WERI-Rb-1 (cell line): ENCODE results near the gene IL1RAPL1.

ENCODE experiments used
- DNase-seq: peaks from one replicate; pipeline ENCODE4 v3.0.0-alpha.2; 2020
- H3K27ac ChIP-seq: fragments of 250-450 bp; sonication (Bioruptor Pico); 2 replicates; pipeline ENCODE4 v1.5.1; 2020; ENCODE audit warnings: mild to moderate bottlenecking, moderate library complexity
- H3K27me3 ChIP-seq: fragments of 250-450 bp; sonication (Bioruptor Pico); 2 replicates; pipeline ENCODE4 v1.5.1; 2021; ENCODE audit warnings: mild to moderate bottlenecking, low read depth, moderate library complexity; ENCODE audit not compliant: insufficient read depth, severe bottlenecking
- H3K36me3 ChIP-seq: fragments of 250-450 bp; sonication (Bioruptor Pico); 2 replicates; pipeline ENCODE4 v1.5.1; 2020; ENCODE audit warnings: mild to moderate bottlenecking, moderate library complexity
- H3K4me3 ChIP-seq: 2 replicates; pipeline ENCODE4 v1.5.1; 2011; ENCODE audit warnings: low read depth, mild to moderate bottlenecking, control low read depth, low read length
- H3K9me3 ChIP-seq: fragments of 250-450 bp; sonication (Bioruptor Pico); 2 replicates; pipeline ENCODE4 v1.5.1; 2021; ENCODE audit warnings: mild to moderate bottlenecking, moderate library complexity; ENCODE audit not compliant: severe bottlenecking
- TF ChIP-seq, protein P1 (sequence below): IDR thresholded peaks from 2 replicates; pipeline ENCODE4 v1.5.1; 2011; ENCODE audit warnings: low read depth, mild to moderate bottlenecking, control low read depth, inconsistent platforms, low read length

Gene IL1RAPL1

DNA sequence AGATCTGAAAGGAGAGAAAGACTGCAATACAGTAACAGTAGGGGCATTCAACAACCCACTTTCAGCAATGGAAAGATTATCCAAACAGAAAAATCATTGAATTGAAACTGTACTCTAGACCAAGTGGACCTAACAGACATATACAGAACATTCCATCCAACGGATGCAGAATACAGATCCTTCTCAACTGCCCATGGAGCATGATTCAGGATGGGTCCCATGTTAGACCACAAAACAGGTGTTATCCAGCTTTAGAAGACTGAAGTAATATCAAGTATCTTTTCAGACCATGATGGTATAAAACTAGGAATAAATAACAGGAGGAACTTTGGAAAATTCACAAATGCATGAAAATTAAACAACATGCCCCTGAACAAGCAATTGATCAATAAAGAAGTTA, 1060.9 kb downstream of the IL1RAPL1 start:
- H3K36me3 ChIP-seq, result no peaks in the 10 kb centered on the region
- no peaks in the 10 kb centered on the region for H3K9me3 ChIP-seq
- TF ChIP-seq, protein P1, sequence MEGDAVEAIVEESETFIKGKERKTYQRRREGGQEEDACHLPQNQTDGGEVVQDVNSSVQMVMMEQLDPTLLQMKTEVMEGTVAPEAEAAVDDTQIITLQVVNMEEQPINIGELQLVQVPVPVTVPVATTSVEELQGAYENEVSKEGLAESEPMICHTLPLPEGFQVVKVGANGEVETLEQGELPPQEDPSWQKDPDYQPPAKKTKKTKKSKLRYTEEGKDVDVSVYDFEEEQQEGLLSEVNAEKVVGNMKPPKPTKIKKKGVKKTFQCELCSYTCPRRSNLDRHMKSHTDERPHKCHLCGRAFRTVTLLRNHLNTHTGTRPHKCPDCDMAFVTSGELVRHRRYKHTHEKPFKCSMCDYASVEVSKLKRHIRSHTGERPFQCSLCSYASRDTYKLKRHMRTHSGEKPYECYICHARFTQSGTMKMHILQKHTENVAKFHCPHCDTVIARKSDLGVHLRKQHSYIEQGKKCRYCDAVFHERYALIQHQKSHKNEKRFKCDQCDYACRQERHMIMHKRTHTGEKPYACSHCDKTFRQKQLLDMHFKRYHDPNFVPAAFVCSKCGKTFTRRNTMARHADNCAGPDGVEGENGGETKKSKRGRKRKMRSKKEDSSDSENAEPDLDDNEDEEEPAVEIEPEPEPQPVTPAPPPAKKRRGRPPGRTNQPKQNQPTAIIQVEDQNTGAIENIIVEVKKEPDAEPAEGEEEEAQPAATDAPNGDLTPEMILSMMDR, result no peak
- H3K27ac ChIP-seq, result no peak overlapping the region
- no peak for DNase-seq
- H3K27me3 ChIP-seq, result no peaks in the 10 kb centered on the region
- no peak overlapping the region for H3K4me3 ChIP-seq

DNA sequence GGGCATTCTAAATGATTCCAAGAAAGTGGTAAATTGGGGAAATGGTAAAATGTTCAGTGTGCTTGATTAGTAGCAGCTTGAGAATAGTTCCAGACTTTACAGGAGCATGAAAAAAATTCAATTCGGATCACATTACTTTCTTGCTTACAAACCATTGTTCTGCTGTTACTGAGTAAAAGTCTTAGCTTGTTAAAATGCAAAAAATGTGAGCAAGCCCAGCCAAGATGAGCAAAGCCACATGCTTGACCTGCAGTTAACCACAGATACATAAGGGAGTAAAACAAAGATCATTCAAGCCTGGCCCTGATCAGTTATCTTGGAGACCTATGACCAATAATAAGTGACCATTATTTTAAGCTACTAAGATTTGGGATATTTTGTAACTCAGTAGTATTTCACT, 1065.2 kb downstream of the IL1RAPL1 start:
- H3K36me3 ChIP-seq, result no peaks in the 10 kb centered on the region
- H3K4me3 ChIP-seq, result no peak overlapping the region
- DNase-seq, result no peak
- TF ChIP-seq, protein P1, result no peak
- no peak overlapping the region for H3K27ac ChIP-seq
- no peaks in the 10 kb centered on the region for H3K9me3 ChIP-seq
- H3K27me3 ChIP-seq, result no peaks in the 10 kb centered on the region

DNA sequence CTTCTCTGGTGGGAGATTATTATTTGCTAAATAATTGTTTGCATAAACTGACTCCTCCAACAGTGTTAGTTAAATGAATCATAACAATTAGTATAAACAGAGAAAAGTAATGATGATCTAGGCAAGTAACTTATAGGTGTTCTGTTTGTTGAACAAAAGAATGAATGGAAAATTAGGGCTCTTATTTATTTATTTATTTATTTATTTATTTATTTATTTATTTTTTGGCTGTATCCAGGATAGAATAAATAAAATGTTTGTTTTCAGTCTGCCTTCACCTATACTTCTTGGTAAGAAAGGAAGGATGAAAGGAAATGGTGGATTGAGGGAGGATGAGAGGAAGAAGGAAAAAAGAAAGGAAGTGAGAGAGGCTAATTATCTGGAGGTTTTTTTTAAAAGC, 1066.5 kb downstream of the IL1RAPL1 start:
- TF ChIP-seq, protein P1, result no peak
- DNase-seq, result no peak
- Histone ChIP-seq H3K36me3 (no peaks in the 10 kb centered on the region), H3K27ac (no peak overlapping the region), H3K27me3 (no peaks in the 10 kb centered on the region), H3K9me3 (no peaks in the 10 kb centered on the region), H3K4me3 (no peak overlapping the region)

DNA sequence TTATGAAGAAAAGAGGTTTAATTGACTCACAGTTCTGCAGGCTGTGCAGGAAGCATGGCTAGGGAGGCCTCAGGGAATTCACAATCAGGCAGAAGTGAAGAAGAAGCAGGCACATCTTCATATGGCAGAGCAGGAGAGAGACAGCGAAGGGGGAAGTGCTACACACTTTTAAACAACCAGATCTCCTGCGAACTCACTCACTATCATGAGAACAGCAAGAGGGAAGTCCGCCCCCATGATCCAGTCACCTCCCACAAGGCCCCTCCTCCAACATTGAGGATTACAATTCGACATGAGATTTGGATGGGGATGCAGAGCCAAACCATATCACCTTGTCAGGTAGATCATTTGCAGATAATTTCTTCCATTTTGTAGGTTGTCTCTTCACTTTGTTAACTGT, 1072.7 kb downstream of the IL1RAPL1 start:
- TF ChIP-seq, protein P1, result no peak
- Histone ChIP-seq H3K36me3 (no peaks in the 10 kb centered on the region), H3K27ac (no peak overlapping the region), H3K9me3 (no peaks in the 10 kb centered on the region), H3K4me3 (no peak overlapping the region), H3K27me3 (no peaks in the 10 kb centered on the region)
- no peak for DNase-seq

DNA sequence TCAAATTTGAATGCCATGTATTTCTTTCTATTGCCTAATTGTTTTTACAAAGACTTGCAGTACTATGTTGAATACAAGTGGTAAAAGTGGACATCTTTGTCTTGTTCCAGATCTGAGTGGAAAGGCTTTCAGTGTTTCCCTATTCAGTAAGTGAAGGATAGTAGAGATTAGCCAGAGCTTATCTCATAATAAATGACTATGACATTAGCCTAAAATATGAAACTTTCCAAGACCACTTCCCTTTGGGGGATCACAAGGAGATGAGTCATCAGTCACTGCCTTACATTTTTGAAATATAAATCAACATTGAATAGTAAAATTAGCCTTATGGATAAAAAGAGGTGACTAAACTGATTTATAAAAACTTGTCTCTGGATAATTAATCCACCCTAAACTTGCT, 1074.0 kb downstream of the IL1RAPL1 start:
- Histone ChIP-seq H3K27ac (no peak overlapping the region), H3K36me3 (no peaks in the 10 kb centered on the region), H3K4me3 (no peak overlapping the region), H3K27me3 (no peaks in the 10 kb centered on the region), H3K9me3 (no peaks in the 10 kb centered on the region)
- TF ChIP-seq, protein P1, result no peak
- no peak for DNase-seq

DNA sequence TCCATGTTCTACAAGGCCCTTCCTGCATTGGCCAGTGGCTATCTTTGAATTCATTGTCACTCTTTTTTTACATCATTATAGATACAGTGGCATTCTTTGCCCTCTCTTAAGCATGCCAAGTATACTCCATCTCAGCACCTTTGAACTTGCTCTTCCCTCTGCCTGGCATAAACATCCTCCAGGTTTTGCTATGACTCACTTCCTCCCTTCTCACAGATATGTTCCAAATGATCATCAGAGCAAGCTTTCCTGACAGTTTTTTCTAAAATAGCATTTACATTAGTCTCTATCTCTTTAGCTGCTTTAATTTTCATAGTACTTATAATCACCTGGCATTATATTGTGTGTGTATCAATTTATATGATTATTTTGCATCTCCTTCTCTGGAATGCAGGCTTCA, 1074.9 kb downstream of the IL1RAPL1 start:
- Histone ChIP-seq H3K27ac (no peak overlapping the region), H3K36me3 (no peaks in the 10 kb centered on the region), H3K9me3 (no peaks in the 10 kb centered on the region), H3K4me3 (no peak overlapping the region), H3K27me3 (no peaks in the 10 kb centered on the region)
- DNase-seq, result no peak
- TF ChIP-seq, protein P1, result no peak
